GM12875 (cell line): ENCODE data around the gene PPARD.
A peak's percentile ranks its signal among the peaks of the same experiment; 100 is the strongest.
"Not testable (repeated sequence)": the region's sequence is repeated elsewhere in the genome, so short reads cannot be mapped to it uniquely, and the experiment has no call there.

Experiments
- H3K4me3 ChIP-seq: one replicate; pipeline ENCODE4 v1.5.1; 2011; ENCODE audit warnings: low read depth, low read length, control low read depth
- TF ChIP-seq, protein P1 (sequence below): IDR thresholded peaks from 2 replicates; pipeline ENCODE4 v1.5.1; 2011; ENCODE audit warnings: low read depth, mild to moderate bottlenecking, control low read depth, inconsistent platforms, low read length, moderate library complexity, borderline replicate concordance; ENCODE audit not compliant: insufficient read depth

PPARD gene

DNA sequence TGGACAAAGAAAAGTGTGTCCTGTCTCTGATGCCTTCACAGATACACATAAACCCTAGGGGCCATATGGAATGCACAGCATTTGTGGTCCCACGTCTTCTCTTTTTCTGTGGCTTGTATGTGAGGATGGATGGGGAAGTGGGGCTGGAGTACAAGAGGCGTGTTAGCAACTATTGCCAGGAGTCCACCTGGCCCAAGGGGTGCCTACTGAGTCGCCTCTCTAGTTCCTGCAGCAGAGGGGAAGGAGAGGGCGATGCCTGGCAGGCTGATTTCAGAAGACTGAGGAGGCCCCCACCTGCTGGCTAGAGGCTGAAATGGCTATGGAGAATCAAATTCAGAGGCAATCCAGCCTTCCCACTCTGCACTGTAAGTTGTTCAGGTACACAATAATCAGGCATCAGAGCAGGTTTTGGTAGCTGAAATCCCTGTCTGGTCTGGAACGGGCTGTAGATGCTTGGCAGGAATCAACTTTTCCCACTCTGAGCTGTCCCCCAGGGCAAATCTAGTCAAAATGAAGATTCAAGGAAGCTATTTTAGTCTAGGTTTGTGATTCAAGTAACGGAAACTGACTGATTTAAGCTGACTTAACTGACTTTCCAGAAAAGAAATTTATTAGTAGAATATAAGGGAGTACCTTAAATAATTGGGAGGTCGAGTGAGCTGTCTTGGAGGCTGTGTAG is 14.9 kb upstream of the PPARD start:
- TF ChIP-seq, protein P1, sequence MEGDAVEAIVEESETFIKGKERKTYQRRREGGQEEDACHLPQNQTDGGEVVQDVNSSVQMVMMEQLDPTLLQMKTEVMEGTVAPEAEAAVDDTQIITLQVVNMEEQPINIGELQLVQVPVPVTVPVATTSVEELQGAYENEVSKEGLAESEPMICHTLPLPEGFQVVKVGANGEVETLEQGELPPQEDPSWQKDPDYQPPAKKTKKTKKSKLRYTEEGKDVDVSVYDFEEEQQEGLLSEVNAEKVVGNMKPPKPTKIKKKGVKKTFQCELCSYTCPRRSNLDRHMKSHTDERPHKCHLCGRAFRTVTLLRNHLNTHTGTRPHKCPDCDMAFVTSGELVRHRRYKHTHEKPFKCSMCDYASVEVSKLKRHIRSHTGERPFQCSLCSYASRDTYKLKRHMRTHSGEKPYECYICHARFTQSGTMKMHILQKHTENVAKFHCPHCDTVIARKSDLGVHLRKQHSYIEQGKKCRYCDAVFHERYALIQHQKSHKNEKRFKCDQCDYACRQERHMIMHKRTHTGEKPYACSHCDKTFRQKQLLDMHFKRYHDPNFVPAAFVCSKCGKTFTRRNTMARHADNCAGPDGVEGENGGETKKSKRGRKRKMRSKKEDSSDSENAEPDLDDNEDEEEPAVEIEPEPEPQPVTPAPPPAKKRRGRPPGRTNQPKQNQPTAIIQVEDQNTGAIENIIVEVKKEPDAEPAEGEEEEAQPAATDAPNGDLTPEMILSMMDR, result peak; percentile 69
- H3K4me3 ChIP-seq, result no peak overlapping the region

DNA sequence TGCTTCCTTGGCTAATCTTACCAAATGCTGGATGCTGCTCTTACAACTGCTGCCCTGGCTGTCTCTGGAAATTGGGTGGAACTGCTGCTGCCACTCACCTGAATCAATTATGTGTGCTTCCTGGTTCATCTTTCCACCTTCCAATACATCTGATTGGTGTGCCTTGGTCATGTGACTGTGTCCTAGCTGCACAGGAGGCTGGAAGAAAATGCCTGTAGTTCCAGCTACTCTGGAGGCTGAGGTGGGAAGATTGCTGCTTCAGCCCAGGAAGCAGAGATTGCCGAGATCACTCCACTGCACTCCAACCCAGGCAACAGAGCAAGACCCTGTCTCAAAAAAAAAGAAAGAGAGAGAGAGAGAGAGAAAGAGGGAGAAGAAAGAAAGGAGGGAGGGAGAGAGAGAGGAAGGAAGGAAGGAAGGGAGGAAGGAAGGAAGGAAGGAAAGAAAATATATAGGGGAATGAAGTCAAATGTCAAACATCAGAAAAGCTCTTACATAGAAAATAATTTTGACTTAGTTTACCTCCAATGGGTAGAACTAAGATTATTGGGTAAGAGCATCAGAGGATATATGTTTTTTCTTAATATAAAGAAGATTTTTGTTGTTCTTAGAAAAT is 14.1 kb upstream of the PPARD start:
- TF ChIP-seq, protein P1, result no peak
- no peak overlapping the region for H3K4me3 ChIP-seq

DNA sequence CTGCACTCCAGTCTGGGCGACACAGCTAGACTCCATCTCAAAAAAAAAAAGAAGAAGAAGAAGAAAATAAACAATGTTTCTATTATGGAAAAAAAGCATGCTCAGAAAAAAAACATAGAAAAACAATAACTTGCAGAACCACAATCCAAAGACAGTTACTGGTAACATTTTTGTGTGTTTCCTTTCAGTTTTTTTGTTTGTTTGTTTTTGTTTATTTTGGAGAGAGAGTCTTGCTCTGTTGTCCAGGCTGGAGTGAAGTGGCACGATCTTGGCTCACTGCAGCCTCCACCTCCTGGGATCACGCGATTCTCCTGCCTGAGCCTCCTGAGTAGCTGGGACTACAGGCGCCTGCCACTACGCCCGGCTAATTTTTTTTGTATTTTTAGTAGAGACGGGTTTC is 13.4 kb upstream of the PPARD start:
- H3K4me3 ChIP-seq, result not testable (repeated sequence)

DNA sequence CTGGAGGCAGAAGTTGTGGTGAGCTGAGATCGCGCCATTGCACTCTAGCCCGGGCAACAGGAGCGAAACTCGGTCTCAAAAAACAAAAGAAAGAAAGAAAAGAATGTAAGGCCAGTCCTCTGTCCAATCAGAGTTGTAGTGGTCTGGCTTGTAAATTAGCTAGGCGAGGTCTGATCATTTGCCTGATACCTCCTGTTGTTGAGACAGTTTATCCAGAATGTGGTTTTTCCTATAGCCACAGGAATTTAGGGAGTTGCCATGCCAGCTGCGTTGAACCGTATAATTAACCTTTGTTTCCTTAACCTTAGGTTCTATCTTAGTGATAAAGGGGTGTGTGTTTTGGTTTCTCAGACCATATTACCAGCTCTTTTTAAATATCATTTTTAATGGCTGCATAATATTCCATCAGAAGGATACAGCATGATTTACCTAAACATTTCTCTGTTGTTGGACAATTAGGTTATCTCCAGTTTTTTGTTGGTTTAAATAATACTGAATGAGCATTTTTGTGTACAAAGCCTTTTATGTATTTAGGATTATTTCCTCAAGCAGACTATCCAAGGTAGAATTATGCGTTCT is 11.7 kb upstream of the PPARD start:
- no peak overlapping the region for H3K4me3 ChIP-seq
- TF ChIP-seq, protein P1, result no peak

DNA sequence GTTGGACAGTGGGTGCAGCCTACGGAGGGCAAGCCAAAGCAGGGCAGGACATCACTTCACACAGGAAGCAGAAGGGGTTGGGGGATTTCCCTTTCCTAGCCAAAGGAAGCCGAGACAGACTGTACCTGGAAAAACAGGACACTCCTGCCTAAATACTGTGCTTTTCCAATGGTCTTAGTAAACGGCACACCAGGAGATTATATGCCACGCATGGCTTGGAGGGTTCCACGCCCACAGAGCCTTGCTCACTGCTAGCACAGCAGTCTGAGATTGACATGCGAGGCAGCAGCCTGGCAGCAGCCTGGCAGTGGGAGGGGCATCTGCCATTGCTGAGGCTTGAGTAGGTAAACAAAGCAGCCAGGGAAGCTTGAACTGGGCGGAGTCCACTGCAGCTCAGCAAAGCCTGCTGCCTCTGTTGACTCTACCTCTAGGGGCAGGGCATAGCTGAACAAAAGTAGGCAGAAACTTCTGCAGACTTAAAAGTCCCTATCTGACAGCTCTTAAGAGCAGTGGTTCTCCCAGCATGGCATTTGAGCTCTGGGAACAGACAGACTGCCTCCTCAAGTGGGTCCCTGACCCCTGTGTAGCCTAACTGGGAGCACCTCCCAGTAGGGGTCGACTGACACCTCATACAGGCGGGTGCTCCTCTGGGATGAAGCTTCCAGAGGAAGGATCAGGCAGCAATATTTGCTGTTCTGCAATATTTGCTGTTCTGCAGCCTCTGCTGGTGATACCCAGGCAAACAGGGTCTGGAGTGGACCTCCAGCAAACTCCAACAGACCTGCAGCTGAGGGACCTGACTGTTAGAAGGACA is 10.1 kb upstream of the PPARD start:
- TF ChIP-seq, protein P1, result 0 out of 2 replicates have a peak, but pooled peaks have one; percentile 4
- H3K4me3 ChIP-seq, result not testable (repeated sequence)

DNA sequence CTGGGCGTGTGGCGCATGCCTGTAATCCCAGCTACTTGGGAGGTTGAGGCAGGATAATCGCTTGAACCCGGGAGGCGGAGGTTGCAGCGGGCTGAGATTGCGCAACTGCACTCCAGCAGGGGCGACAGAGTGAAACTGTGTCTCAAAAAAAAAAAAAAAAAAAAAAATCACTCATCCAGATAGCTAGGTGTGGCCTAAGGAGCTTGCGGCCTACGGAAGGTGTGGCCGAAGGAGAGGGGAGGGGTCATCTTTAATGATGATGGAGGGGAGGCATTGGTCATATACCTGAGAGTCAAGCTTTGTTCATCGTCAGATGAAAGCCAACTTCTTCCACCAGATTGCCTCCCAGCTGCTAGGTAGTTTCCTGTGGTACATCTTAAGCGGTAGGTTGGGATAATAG is 801 bp upstream of the PPARD start:
- no peak overlapping the region for H3K4me3 ChIP-seq
- TF ChIP-seq, protein P1, result no peak

DNA sequence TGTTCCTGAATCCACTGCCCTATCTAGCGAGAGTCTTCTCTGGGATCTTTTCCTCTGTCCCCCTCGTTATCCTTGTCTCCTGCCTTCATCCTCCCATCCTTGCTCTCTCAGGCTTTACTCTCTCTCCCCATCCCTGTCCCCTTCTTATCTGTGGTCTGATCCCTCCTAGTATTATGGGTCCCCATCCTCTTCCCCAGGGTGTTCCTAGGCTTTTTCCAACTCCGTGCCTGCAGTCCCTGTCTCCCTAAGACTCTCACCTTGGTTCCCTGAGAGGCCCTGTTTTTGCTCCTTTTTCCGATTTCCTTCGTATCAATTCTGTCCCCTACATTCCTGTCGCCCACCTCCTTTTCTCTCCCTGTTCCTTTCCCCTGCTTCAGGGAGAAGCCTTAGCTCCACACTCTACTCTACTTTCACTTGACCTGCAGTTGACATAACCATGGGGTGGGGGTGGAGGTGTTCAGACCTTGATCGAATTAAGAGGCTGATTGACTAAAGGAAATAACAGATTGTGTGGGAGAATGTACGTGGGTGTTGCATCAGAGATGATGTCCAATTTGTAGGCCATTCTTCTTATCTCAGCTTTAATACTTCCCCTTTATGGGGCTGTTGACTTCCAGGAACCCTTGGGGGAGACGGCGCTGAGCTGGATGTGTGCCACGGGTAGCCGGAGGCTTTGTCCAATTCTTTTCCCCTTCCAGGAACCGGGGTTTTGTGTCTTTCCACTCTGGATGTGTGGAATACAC is 905 bp downstream of the PPARD start:
- peak overlapping the region; percentile 71 for H3K4me3 ChIP-seq
- TF ChIP-seq, protein P1, result no peak
